Activated B cell treated with CpG ODN at 0.5 μM for 24 hours (primary cell): ENCODE data around the gene MARK3. TPM values are rescaled to one million over a fixed set of nuclear protein-coding genes. Genes with fewer than 3 reads are reported as not detected.
"Not testable (repeated sequence)": the region's sequence is repeated elsewhere in the genome, so short reads cannot be mapped to it uniquely, and the experiment has no call there.

Experiments used
- ATAC-seq: fragments of 200-7000 bp; cut with Tn5 transposase; one replicate; pipeline ENCODE4 v1.10.0; 2021; ENCODE audit warnings: low read depth, mild to moderate bottlenecking, moderate library complexity
- CTCF ChIA-PET: fragments of 350-600 bp; sonication (Branson Sonifier 250); formaldehyde crosslinking; loops from one replicate; lab custom pipeline; 2021; ENCODE audit warnings: antibody characterized with exemption; lab: Charles Lee
- POLR2A ChIA-PET: fragments of 350-600 bp; sonication (Branson Sonifier 250); formaldehyde crosslinking; loops from one replicate; lab custom pipeline; 2021; ENCODE audit warnings: antibody characterized with exemption; lab: Charles Lee
- DNase-seq: peaks from one replicate; pipeline ENCODE4 v3.0.0; 2022
- H3K27ac Mint-ChIP-seq: one replicate; pipeline ENCODE4 v1.8.0; 2020; ENCODE audit warnings: mixed read lengths
- H3K27me3 Mint-ChIP-seq: one replicate; pipeline ENCODE4 v1.8.0; 2021; ENCODE audit warnings: mixed read lengths
- H3K36me3 Mint-ChIP-seq: one replicate; pipeline ENCODE4 v1.8.0; 2021; ENCODE audit warnings: low read depth, mixed read lengths
- H3K4me1 Mint-ChIP-seq: one replicate; pipeline ENCODE4 v1.8.0; 2021; ENCODE audit warnings: mixed read lengths
- H3K4me3 Mint-ChIP-seq: one replicate; pipeline ENCODE4 v1.8.0; 2020; ENCODE audit warnings: mild to moderate bottlenecking, mixed read lengths
- H3K9me3 Mint-ChIP-seq: one replicate; pipeline ENCODE4 v1.8.0; 2020; ENCODE audit warnings: mixed read lengths
- CTCF ChIP-seq: fragments of 200-600 bp; IDR thresholded peaks from one replicate; pipeline ENCODE4 v1.8.0; 2022; ENCODE audit warnings: antibody characterized with exemption, mild to moderate bottlenecking
- intact Hi-C: fragments of 100-400 bp; cut with micrococcal nuclease; formaldehyde crosslinking; loops from one replicate; pipeline ENCODE4 v1.15.1; 2024
- total RNA-seq: library from RNA; stranded (reverse); gene quantifications from 2 replicates; pipeline ENCODE4 v1.2.3, GENCODE V29; 2022

Gene MARK3
- total RNA-seq, 1 donor from 2014 or later = 110 TPM

GRCh38 chr14:103510724-103511693, 125.8 kb downstream of the MARK3 start:
- H3K27me3 Mint-ChIP-seq = no peaks in the 10 kb centered on the region
- no peak for ATAC-seq
- H3K4me1 Mint-ChIP-seq = peaks cover 3% of the 10 kb centered on the region
- H3K36me3 Mint-ChIP-seq = peaks cover 25% of the 10 kb centered on the region
- no peak overlapping the region for H3K27ac Mint-ChIP-seq
- intact Hi-C loops = no loop called here
- H3K9me3 Mint-ChIP-seq = no peaks in the 10 kb centered on the region
- POLR2A ChIA-PET = interaction anchor here (0.6 kb wide), 1 partner anchor 88 kb away, joined by 3 read pairs; no protein-coding TSS in a partner anchor
- DNase-seq = no peak
- TF ChIP-seq CTCF = no peak
- CTCF ChIA-PET = no interaction called here
- H3K4me3 Mint-ChIP-seq = no peak overlapping the region

- H3K27ac Mint-ChIP-seq, H3K27me3 Mint-ChIP-seq, ATAC-seq, DNase-seq, intact Hi-C loops, H3K4me1 Mint-ChIP-seq, POLR2A ChIA-PET, H3K9me3 Mint-ChIP-seq, CTCF ChIA-PET, H3K4me3 Mint-ChIP-seq: not testable (repeated sequence)
- H3K36me3 Mint-ChIP-seq = peaks cover 21% of the 10 kb centered on the region
These were observed 127.0 kb downstream of the MARK3 start for GRCh38 chr14:103512180-103512579.

GRCh38 chr14:103512701-103513611, 127.7 kb downstream of the MARK3 start:
- intact Hi-C loops = no loop called here
- Mint-ChIP-seq H3K36me3 (peaks cover 21% of the 10 kb centered on the region), H3K4me3 (no peak overlapping the region), H3K4me1 (no peaks in the 10 kb centered on the region), H3K9me3 (no peaks in the 10 kb centered on the region), H3K27ac (no peak overlapping the region), H3K27me3 (no peaks in the 10 kb centered on the region)
- POLR2A ChIA-PET = no interaction called here
- DNase-seq (no peak), ATAC-seq (no peak)
- no peak for TF ChIP-seq CTCF
- CTCF ChIA-PET = interaction anchor here (0.6 kb wide), 1 partner anchor 34 kb away, joined by 3 read pairs; no protein-coding TSS in a partner anchor

GRCh38 chr14:103514596-103515421, 129.6 kb downstream of the MARK3 start:
- Mint-ChIP-seq H3K27ac (no peak overlapping the region), H3K4me3 (no peak overlapping the region), H3K4me1 (peaks cover 8% of the 10 kb centered on the region), H3K9me3 (no peaks in the 10 kb centered on the region), H3K27me3 (no peaks in the 10 kb centered on the region), H3K36me3 (peaks cover 14% of the 10 kb centered on the region)
- no peak for ATAC-seq
- ChIA-PET CTCF (interaction anchor here (1.6 kb wide), 1 partner anchor 34 kb away, joined by 5 read pairs; no protein-coding TSS in a partner anchor), POLR2A (interaction anchor here (0.7 kb wide), 1 partner anchor 9 kb away, joined by 8 read pairs; no protein-coding TSS in a partner anchor)
- DNase-seq = no peak
- intact Hi-C loops = no loop called here
- no peak for TF ChIP-seq CTCF
